Amniotic stem cell (primary cell): Measurements from ENCODE around the gene NEDD4L.
"Not testable (repeated sequence)": the region's sequence is repeated elsewhere in the genome, so short reads cannot be mapped to it uniquely, and the experiment has no call there.

ENCODE experiments used
- DNase-seq: peaks from one replicate; lab custom pipeline; 2025; lab: John Stamatoyannopoulos, UW

Gene NEDD4L

DNA sequence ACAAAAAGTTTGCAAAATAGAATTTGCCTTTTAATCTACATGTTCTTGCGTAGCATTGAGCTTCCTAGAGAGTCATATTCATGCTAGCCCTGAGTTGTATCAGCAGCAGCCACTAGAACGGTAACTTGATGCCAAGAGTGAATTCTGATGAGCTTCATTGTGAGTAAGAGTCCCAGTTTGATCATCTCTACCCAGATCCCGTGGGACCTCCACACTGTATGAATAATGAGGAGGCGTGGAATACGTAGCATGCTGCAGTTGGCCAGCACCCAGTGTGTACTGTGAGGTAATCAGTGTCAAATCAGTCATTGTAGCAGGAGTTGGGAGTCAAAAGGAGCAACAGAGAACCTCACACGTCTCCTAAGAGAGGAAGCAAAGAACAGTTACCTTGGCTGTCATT is 197.9 kb downstream of the NEDD4L start:
- no peak for DNase-seq

- DNase-seq, result no peak
Observed at GRCh38 chr18:58242435-58242834, 198.4 kb downstream of the NEDD4L start.

- no peak for DNase-seq
Observed at GRCh38 chr18:58242968-58243367, 198.9 kb downstream of the NEDD4L start.

DNA sequence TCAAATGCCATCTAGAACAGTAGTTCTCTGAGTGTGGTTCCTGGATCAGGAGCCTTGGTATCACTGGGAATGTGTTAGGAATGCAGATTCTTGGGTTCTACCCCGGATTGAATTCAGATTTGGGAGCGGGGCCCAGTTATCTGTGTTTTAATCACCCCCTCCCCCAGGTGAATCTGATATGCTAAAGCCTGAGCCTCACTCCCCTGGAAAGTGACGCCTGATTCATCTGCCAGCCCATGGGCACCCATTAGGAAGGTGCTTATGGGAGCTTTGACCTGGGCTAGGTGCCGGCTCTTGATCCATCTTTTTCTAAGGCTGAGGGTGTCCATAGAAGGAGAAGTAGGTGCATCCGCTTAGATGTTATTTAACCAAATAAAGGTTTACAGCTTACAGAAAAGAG is 199.4 kb downstream of the NEDD4L start:
- no peak for DNase-seq

DNA sequence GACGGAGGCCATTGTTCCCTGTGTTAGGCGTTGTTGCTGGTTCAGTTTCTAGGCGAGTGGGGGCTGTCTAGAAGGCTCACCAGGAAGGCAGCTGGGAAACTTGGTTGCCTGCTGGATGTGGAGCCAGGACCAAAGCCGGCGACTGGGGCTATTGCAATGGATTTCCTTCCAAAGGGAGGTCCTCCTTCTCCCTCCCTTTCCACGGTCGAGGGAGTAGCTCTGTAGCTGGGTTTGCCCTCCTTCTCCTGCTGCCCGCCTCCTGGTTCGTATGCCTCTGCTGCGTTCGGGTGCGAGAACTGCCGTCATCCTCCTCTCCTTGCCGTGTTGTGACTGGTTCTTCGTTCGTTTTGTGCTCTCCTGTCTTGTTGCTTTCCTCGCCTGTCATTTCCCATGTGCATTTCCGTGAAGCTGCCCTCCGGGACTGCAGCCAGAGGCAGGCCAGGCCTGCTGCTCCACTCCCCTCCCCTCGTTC is 203.4 kb downstream of the NEDD4L start:
- no peak for DNase-seq

- no peak for DNase-seq
Observed at GRCh38 chr18:58249712-58250111, 205.7 kb downstream of the NEDD4L start.

GRCh38 chr18:58251416-58251815 is 207.4 kb downstream of the NEDD4L start:
- DNase-seq, result no peak

DNA sequence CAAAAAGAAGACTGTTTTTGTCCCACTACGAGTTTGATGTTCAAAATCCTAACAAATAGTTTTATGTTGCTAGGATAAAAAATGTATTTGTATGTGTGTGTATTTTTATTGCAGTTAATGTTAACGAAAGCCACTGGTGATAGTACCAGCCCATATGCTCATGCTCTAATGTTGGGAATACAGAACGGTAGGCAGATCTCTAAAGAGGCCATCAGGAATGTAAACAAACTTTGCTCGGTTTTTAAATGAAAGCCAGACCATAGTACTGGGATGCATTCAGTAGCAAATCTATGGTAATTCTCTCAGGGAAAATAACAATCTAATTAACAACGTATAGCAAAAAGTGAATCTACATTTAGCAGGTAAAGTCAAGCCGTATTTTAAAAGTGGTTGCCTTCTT is 208.1 kb downstream of the NEDD4L start:
- DNase-seq, result no peak

- DNase-seq, result no peak
Observed at GRCh38 chr18:58253318-58253717, 209.3 kb downstream of the NEDD4L start.

GRCh38 chr18:58253871-58254270 is 209.8 kb downstream of the NEDD4L start:
- DNase-seq, result no peak

DNA sequence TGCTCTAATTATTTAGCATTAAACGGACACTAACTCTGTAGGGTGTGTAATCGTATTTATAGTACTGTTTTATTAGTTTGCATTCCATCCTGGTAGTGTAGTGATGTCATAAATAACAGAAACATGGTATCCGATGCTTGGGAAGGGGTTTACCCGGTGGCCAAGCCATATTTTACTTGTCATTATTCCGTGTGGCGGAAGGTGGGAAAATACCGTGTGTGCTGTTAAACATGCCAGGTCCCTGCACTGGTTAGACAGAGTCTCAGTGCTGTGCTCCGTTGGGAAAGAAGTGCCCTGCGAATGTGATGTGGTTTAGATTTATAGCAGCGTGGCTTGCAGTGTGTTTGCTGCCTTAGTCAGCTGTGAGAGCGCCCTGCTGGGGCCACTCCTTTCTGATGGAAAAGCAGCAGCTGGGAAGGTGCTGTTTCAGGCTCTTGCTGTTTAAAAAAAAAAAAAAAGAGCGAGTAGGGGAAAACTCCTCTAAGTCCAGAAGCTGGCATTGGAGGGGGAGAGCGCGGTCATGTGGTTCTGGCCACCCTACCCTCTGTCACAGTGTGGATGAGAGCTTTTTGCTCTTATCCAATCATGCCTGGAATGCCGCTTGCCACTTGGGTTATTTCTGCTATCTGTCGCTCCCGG is 211.0 kb downstream of the NEDD4L start:
- DNase-seq, result no peak

DNA sequence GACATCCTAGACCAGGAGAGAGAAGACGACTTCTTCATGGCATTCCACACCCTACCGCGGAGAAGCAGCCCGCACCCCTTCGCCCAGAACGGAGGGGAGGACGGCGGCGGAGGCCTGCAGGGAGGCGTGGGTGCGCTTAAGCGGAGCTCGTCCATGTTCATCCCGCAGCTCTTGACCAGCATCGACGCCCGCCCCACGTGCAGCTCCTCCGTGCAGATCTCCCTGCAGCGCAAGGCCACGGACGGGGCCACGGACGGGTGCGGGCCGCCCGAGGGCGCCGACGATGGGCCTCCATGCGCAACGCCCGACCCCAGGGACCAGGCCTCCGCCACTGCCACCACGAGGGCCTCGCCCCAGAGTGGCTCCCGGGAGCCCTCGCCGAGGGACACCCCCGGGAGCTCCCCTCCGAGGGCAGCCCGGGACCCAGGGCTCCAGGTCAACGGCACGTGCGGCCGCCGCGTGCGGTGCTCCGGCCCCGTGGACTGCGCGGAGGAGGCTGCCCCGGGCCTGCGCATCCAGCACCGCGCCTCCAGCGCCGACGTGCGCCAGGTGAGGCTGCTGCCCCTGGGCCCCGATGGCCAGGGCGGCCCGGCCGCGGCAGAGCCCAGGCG is 211.8 kb downstream of the NEDD4L start:
- DNase-seq, result no peak

DNA sequence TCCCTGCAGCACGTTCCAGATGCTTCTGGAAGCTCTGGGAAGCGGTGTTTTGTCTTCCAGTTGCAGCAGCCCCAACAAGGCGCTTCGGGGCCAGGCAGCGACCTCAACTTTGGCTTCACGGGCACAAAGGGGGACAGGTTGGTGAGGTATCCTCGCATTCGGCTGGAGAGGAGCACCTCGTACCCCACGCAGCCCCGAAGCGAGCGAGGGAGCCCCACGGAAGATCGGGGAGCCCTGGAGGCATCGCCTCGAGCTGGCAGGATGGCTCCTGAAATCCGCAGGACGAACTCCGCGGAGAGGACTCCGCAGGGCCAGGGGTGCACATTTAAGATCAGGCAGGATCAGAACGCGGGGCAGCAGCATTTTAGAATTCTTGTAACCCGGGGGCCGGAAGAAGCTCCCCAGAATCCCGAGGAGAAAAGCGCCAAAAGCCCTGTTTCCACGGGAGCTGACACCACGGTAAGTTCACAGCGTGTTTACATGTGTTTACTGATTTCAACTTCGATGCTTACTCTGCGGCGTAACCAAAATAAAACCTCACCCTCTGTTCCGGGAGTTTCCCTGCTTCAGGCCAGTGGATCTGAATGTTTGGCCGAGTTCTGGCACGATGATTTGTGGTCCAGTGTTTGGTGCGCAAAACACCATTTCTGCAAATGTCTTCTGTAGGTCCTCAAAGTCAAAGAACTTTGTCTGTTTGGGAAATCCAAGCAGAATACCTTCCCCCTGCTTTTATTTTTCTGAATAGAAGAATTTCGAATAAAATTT is 212.5 kb downstream of the NEDD4L start:
- DNase-seq, result no peak

DNA sequence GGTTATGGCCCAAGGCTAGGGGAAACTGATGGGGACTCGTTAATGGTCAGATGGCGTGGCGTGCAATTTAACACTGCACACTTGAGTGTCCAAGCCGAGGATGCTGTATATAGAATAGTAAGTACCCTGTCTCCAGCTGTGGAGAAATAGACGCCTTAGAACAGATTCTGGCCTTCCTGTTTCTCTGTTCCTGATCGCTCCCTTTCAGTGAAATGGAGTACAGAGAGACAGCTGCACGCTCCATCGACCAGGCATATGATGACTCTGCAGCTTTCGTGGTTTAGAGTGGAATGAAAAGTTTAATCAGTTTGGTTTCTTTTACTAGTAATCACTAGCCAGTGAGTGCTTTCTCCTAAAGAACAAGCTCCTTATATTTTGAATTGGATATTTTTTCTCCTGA is 213.4 kb downstream of the NEDD4L start:
- peak; percentile 31 for DNase-seq

GRCh38 chr18:58258692-58259342 is 214.8 kb downstream of the NEDD4L start:
- DNase-seq, result no peak

DNA sequence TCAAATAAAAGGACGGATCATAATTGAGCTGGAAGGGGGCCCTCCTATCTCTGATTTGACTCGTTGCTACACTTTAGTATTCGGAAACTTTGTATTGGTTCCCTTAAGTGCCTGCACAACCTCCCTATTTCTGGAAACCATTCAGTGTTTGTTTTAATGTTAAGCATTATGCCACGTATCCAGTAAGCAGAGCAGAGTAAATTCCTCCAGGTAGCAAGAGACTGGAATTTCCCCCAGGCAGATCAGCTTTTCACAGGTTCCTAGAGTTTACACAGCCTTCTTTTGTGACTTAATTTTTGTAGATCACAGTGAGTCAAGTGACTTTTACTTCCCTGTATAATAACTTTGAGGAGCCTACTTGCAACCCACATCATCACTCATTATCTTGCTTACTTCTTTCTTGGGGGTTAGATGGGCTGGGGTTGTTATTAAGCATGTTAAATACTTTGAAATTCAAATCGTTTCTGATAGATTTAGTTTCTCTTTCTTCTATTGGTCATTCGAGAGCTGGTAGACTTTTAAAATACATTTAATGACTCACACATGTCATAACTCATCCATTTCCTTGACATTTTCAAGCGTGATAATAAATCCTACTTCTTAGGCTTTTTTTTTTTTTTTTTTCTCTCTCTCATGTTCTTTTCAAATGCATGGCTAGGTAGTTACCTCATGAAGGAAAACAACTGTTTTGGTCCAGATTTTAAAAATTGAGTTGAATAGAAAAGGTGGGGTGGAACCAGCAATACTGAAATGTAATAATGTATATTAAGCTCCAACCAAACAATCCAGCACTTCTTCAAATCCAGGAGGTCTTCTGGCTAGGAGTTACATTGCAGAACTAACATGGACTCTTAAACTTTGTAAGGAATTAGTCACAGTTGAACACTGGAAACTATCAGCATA is 219.3 kb downstream of the NEDD4L start:
- DNase-seq, result no peak

DNA sequence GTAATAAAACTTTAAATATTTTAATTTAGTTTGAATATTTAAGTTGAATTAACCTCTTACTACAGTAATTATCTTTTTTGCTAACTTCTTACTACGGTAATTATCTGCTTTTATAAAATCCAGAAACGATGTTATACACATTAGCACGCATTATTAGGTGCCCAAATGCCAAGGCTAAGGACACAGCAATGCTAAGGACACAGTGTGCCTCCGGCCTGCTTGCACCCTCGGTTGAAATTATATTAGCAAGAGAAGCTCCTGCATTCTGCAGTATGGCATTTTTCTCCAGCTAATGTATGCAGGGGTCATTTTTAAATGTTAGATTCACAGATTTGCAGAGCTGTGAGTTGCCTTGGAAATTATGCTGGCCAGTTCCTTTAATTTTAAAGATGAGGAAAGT is 220.0 kb downstream of the NEDD4L start:
- DNase-seq, result no peak

GRCh38 chr18:58264840-58265239 is 220.8 kb downstream of the NEDD4L start:
- no peak for DNase-seq

GRCh38 chr18:58265489-58265888 is 221.5 kb downstream of the NEDD4L start:
- DNase-seq, result not testable (repeated sequence)

DNA sequence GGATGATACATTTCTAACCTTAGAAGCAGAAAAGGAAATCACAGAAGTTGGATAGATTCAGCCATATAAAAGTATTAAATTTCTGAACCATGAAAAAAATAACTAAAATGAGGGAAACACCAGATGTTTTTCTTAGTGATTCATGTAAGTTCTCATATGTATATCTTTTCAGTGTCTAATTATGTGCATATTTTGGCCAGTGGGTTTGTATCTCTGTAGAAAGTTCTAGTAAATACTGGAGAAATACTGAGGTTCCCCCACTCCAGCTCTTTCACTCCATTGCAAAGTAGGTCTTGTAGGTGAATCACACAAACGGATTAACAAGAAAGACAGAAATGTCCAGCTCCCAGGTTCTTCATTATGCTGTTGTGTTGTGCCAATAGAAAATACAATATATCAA is 222.3 kb downstream of the NEDD4L start:
- no peak for DNase-seq

DNA sequence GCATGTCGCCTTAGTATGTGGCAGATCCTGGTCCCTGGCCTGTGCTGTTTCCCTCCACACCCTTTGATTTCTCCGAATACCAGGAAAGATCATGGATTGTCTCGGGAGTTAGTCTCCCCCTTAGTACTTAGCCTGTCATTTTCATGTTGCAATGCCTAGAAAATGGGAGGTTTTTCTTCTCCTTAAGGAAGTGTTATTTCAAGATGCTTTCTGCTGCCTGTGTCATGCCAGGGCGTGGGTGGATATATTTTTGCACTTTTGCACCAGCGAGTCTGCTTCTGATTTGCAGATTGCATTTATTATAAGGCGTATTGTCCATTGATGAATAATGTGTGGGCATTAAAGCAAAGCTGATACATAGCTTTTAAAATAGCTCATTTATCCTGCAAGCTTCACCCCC is 223.5 kb downstream of the NEDD4L start:
- no peak for DNase-seq

GRCh38 chr18:58268849-58269248 is 224.8 kb downstream of the NEDD4L start:
- DNase-seq, result peak; percentile 29
